Measurements from ENCODE around the gene CABP4. TPM values are rescaled to one million over a fixed set of nuclear protein-coding genes. Genes with fewer than 3 reads are reported as not detected.
A peak's percentile ranks its signal among the peaks of the same experiment; 100 is the strongest.

CABP4 gene
- total and polyA plus RNA-seq, 2 donors (not counting 3 experiments of a cell fraction or from before 2014, with no cell fraction given) = 2.4 to 5.0 TPM

- intact Hi-C loops (cut with micrococcal nuclease) = loop anchor here (1.0 to 2.0 kb wide), 5 partner anchors 14 to 62 kb away; partner anchors contain the start of genes AIP, PITPNM1 and RPS6KB2
- DNase-seq (ENCODE audit: low read depth, low spot score) (no peak), FAIRE-seq (peak; percentile 21)
- H3K4me1 ChIP-seq (ENCODE audit: control insufficient read depth, extremely low read depth, insufficient read depth, low read length) = peaks cover 6% of the 10 kb centered on the region
- H4K20me1 ChIP-seq (replicated peaks; ENCODE audit: control insufficient read depth, extremely low read depth, insufficient read depth, low read length) = no peaks in the 10 kb centered on the region
- H2AFZ ChIP-seq (ENCODE audit: low read depth, low read length) = no peak overlapping the region
- POLR2A ChIA-PET = interaction anchor here (0.6 kb wide), 1 partner anchor 57 kb away, joined by 3 read pairs; no protein-coding TSS in a partner anchor
- H3K27me3 ChIP-seq (ENCODE audit: control insufficient read depth in 2 of 2, insufficient read depth in 2 of 2, low read length in 2 of 2) = no peaks in the 10 kb centered on the region
- H3K9ac ChIP-seq (replicated peaks; ENCODE audit: extremely low read depth, insufficient read depth, low read length) = peak overlapping the region; percentile 89
- peak overlapping the region; percentile 72 to 90 (median 77) for H3K4me3 ChIP-seq (replicated peaks in 1 of 3; ENCODE audit: insufficient read depth in 1 of 3, low read depth in 1 of 3, low read length in 3 of 3)
- no peaks in the 10 kb centered on the region for H3K9me3 ChIP-seq (replicated peaks; ENCODE audit: control insufficient read depth, insufficient read depth, low read length)
- H3K9me1 ChIP-seq (replicated peaks; ENCODE audit: control insufficient read depth, extremely low read depth, insufficient read depth, low read length) = no peaks in the 10 kb centered on the region
- dilution Hi-C loops (cut with MboI; ENCODE audit: extremely low pct_ligation_motif_present, low sequenced_read_pairs) = no loop called here
- TF ChIP-seq EZH2 (IDR thresholded peaks at IDR 0.05; ENCODE audit: borderline replicate concordance, low read depth, low read length, severe bottlenecking) (no peak), POLR2A (IDR thresholded peaks at IDR 0.05; ENCODE audit: low read depth, low read length) (no peak), FOS (IDR thresholded peaks at IDR 0.05; ENCODE audit: borderline replicate concordance, insufficient read depth, low read length) (no peak), JUN (IDR thresholded peaks at IDR 0.05; ENCODE audit: borderline replicate concordance, insufficient read depth, insufficient read length, low read depth) (no peak), CTCF (IDR thresholded peaks at IDR 0.05; ENCODE audit: extremely low read depth in 1 of 2, insufficient read depth in 1 of 2, low read depth in 1 of 2, low read length in 2 of 2) (no peak), POLR2AphosphoS5 (IDR thresholded peaks at IDR 0.05; ENCODE audit: insufficient read depth, low read depth, low read length) (no peak)
- CTCF ChIA-PET = interaction anchor here (0.7 to 1.2 kb wide), 2 partner anchors 9 to 41 kb away, joined by 4 read pairs; partner anchors contain the start of gene PPP1CA
- peak overlapping the region; percentile 83 for H3K4me2 ChIP-seq (ENCODE audit: insufficient read depth, low read length)
- H3K79me2 ChIP-seq (ENCODE audit: control insufficient read depth, insufficient read depth, low read length) = peaks cover 11% of the 10 kb centered on the region
- H3K36me3 ChIP-seq (ENCODE audit: control insufficient read depth in 2 of 2, extremely low read depth in 1 of 2, insufficient read depth in 2 of 2, low read length in 2 of 2) = peaks cover 0 to 19% of the 10 kb centered on the region in 2 experiments
- peak overlapping the region; percentile 72 for H3K27ac ChIP-seq (ENCODE audit: insufficient read depth, low read depth, low read length)
- TSS peak; percentile 33 for BruUV-seq (replicated peaks)
Observed at GRCh38 chr11:67442504-67443404, 12.4 kb upstream of the CABP4 start.
